H1 (cell line): ENCODE results near the gene SURF4. TPM values are rescaled to one million over a fixed set of nuclear protein-coding genes. Genes with fewer than 3 reads are reported as not detected.

Source experiments
- BCL11A ChIP-seq, 2 experiments: IDR thresholded peaks; one replicate each; pipeline ENCODE4 v1.6.1; 2011; ENCODE audit warnings: low read depth in 2 of 2, low read length in 2 of 2, mild to moderate bottlenecking in 2 of 2
- CBX5 ChIP-seq: fragments of 300-800, 300-1000 bp; sonication (generic); IDR thresholded peaks from 2 replicates; pipeline ENCODE4 v1.7.1; 2016; ENCODE audit warnings: antibody characterized with exemption, low read length, low read depth
- CHD7 ChIP-seq: fragments of 300-600 bp; sonication (generic); IDR thresholded peaks from 2 replicates; pipeline ENCODE4 v1.7.1; 2012; ENCODE audit warnings: low read length, moderate library complexity, mild to moderate bottlenecking, inconsistent platforms; ENCODE audit not compliant: insufficient replicate concordance
- JUN ChIP-seq: IDR thresholded peaks from 2 replicates; pipeline ENCODE4 v1.6.1; 2011; ENCODE audit warnings: low read depth, mild to moderate bottlenecking, improper control_type of control experiment, low read length
- KDM4A ChIP-seq: IDR thresholded peaks from one replicate; pipeline ENCODE4 v1.7.1; 2012; ENCODE audit warnings: low read depth, mild to moderate bottlenecking, moderate library complexity, low read length, inconsistent platforms; ENCODE audit not compliant: severe bottlenecking
- NRF1 ChIP-seq: IDR thresholded peaks from 2 replicates; pipeline ENCODE4 v1.6.1; 2011; ENCODE audit warnings: mild to moderate bottlenecking, low read depth, low read length, improper control_type of control experiment
- PHF8 ChIP-seq: fragments of 200-600 bp; sonication (generic); conservative IDR thresholded peaks from 2 replicates; pipeline ENCODE4 v1.7.1; 2012; ENCODE audit warnings: low read depth, mild to moderate bottlenecking, inconsistent platforms, low read length, moderate library complexity
- POLR2A ChIP-seq, 2 experiments: IDR thresholded peaks; 1 replicate in 1 of 2; 2 replicates in 1 of 2; pipeline ENCODE4 v1.6.1; 2011; ENCODE audit warnings: low read depth in 2 of 2, low read length in 2 of 2, mild to moderate bottlenecking in 2 of 2; ENCODE audit errors: control extremely low read depth in 1 of 2
- POLR2AphosphoS5 ChIP-seq: IDR thresholded peaks from 2 replicates; pipeline ENCODE4 v1.6.1; 2011; ENCODE audit warnings: low read depth, low read length
- SP1 ChIP-seq: IDR thresholded peaks from 2 replicates; pipeline ENCODE4 v1.6.1; 2011; ENCODE audit warnings: low read depth, low read length
- SP2 ChIP-seq: IDR thresholded peaks from 2 replicates; pipeline ENCODE4 v1.6.1; 2012; ENCODE audit warnings: mild to moderate bottlenecking, low read length, inconsistent platforms
- TAF1 ChIP-seq: IDR thresholded peaks from 2 replicates; pipeline ENCODE4 v1.6.1; 2011; ENCODE audit warnings: mild to moderate bottlenecking, low read depth, low read length
- polyA plus RNA-seq, 7 experiments: library from polyadenylated mRNA; depleted of rRNA in 3 of 7; stranded (reverse) in 5 of 7; unstranded in 2 of 7; fragments of >200 nt in 5 of 7; fragments of 200-250 nt in 2 of 7; gene quantifications; 1 replicate in 5 of 7; 2 replicates in 1 of 7; 4 replicates in 1 of 7; pipeline versions ENCODE4 v1.2.1 to v1.2.3, GENCODE V29; 2011 to 2013; ENCODE audit warnings: missing spikeins in 2 of 7, mixed read lengths in 2 of 7
- total RNA-seq: library from RNA; stranded (reverse); fragmentation: NEBNext Ultra II Directional; extraction: Animal tissue kit (Norgen Biotek cat#: 25700); gene quantifications from 2 replicates; pipeline ENCODE4 v1.2.1, GENCODE V29; 2021

Gene SURF4
- total and polyA plus RNA-seq, 2 of the 8 experiments (the other 6 are each of a cell fraction or from before 2014, with no cell fraction given) = 176 to 182 TPM

GRCh38 chr9:133349965-133350616, 25.8 kb downstream of the SURF4 start (continued):
- TF ChIP-seq CHD7 (no peak), SP1 (no peak), NRF1 (no peak), CBX5 (no peak), POLR2AphosphoS5 (peak; percentile 63; the same call in 1 of the 2 replicates), POLR2A (IDR thresholded peaks at IDR 0.05; ENCODE audit: control extremely low read depth in 1 of 2, low read depth in 2 of 2, low read length in 2 of 2) (peak in 1 of 2 experiments; percentile 39; a peak in 1 of 3 replicates), KDM4A (no peak), SP2 (no peak), PHF8 (no peak), TAF1 (no peak), JUN (no peak), BCL11A (IDR thresholded peaks at IDR 0.05; ENCODE audit: low read depth in 2 of 2, low read length in 2 of 2) (no peak)
